HCT116 (cell line): ENCODE measurements around the gene NKX6-2. TPM values are rescaled to one million over a fixed set of nuclear protein-coding genes. Genes with fewer than 3 reads are reported as not detected.

ENCODE experiments used
- ATAC-seq: fragments of 200-7000 bp; cut with Tn5 transposase; 2 replicates; pipeline ENCODE4 v1.9.1; 2020; ENCODE audit warnings: mild to moderate bottlenecking, moderate library complexity
- BruUV-seq: library from RNA; stranded (reverse); fragments of 400-500 nt; replicated peaks from 2 replicates; lab custom pipeline; 2021; lab: Mats Ljungman, UMichigan
- CTCF ChIA-PET: fragments of 300-600 bp; sonication (Branson Sonifier 250); formaldehyde crosslinking; loops from one replicate; lab custom pipeline; 2021; ENCODE audit warnings: antibody characterized with exemption; lab: Charles Lee
- POLR2A ChIA-PET: fragments of 300-600, 350-600 bp; sonication (Branson Sonifier 250); formaldehyde crosslinking; loops from one replicate; lab custom pipeline; 2021; ENCODE audit warnings: antibody characterized with exemption; lab: Charles Lee
- RAD21 ChIA-PET, 2 experiments: fragments of 300-600 bp; sonication (Branson Sonifier 250); formaldehyde crosslinking; loops; one replicate each; lab custom pipeline; 2023; ENCODE audit warnings: low total read pairs in 2 of 2; ENCODE audit not compliant: uncharacterized antibody in 2 of 2, unreplicated experiment in 2 of 2, low non-redundant PET in 1 of 2; lab: Charles Lee
- DNase-seq: peaks from one replicate; pipeline ENCODE4 v3.0.0-alpha.2; 2010; ENCODE audit warnings: low read depth, low spot score
- H2AFZ ChIP-seq: fragments of 200-600 bp; shearing (Covaris generic), sonication (generic); 2 replicates; pipeline ENCODE4 v1.6.1; 2017; ENCODE audit warnings: low read depth, mixed run types, mixed read lengths, antibody characterized with exemption, low read length; ENCODE audit not compliant: poor library complexity, severe bottlenecking
- H3K27ac ChIP-seq: 2 replicates; pipeline ENCODE4 v1.5.1; 2012; ENCODE audit warnings: low read depth, low read length
- H3K27me3 ChIP-seq: fragments of 200-600 bp; sonication (generic); 2 replicates; pipeline ENCODE4 v1.6.1; 2016; ENCODE audit warnings: mixed run types, low read length, mixed read lengths; ENCODE audit not compliant: insufficient read depth
- H3K36me3 ChIP-seq, 2 experiments: fragments of 200-500 bp in 1 of 2; fragments of 200-600 bp in 1 of 2; sonication (Bioruptor generic) in 1 of 2; sonication (generic) in 1 of 2; 2 replicates each; pipeline versions ENCODE4 v1.5.1 to v1.6.1; 2014 to 2016; ENCODE audit warnings: low read length in 2 of 2, inconsistent platforms in 1 of 2, mixed read lengths in 1 of 2, mixed run types in 1 of 2; ENCODE audit not compliant: insufficient read depth in 2 of 2, control insufficient read depth in 1 of 2
- H3K4me1 ChIP-seq, 2 experiments: fragments of 200-600 bp in 1 of 2; sonication (generic) in 1 of 2; 2 replicates each; pipeline versions ENCODE4 v1.5.1 to v1.6.1; 2012 to 2017; ENCODE audit warnings: low read length in 2 of 2, inconsistent platforms in 1 of 2, mild to moderate bottlenecking in 1 of 2, mixed read lengths in 1 of 2, mixed run types in 1 of 2, moderate library complexity in 1 of 2; ENCODE audit not compliant: insufficient read depth in 2 of 2, control insufficient read depth in 1 of 2
- H3K4me2 ChIP-seq: fragments of 200-600 bp; sonication (generic); 2 replicates; pipeline ENCODE4 v1.6.1; 2017; ENCODE audit warnings: mixed run types, low read length, mixed read lengths
- H3K4me3 ChIP-seq, 2 experiments: fragments of 200-600 bp in 1 of 2; sonication (generic) in 1 of 2; replicated peaks in 1 of 2; 2 replicates each; pipeline ENCODE4 v1.5.1; 2011 to 2016; ENCODE audit warnings: low read length in 2 of 2, control low read depth in 1 of 2, low read depth in 1 of 2, mild to moderate bottlenecking in 1 of 2, mixed read lengths in 1 of 2, mixed run types in 1 of 2
- H3K79me2 ChIP-seq: fragments of 200-600 bp; sonication (generic); 2 replicates; pipeline ENCODE4 v1.6.1; 2017; ENCODE audit warnings: mild to moderate bottlenecking, mixed run types, low read length, moderate library complexity, mixed read lengths; ENCODE audit not compliant: insufficient read depth
- H3K9ac ChIP-seq: fragments of 200-600 bp; sonication (generic); 2 replicates; pipeline ENCODE4 v1.6.1; 2016; ENCODE audit warnings: low read length, mixed read lengths
- H3K9me2 ChIP-seq: fragments of 200-600 bp; sonication (generic), shearing (Covaris generic); 2 replicates; pipeline ENCODE4 v1.6.1; 2017; ENCODE audit warnings: mixed run types, mild to moderate bottlenecking, moderate library complexity; ENCODE audit not compliant: insufficient read depth
- H3K9me3 ChIP-seq, 2 experiments: fragments of 200-500 bp in 1 of 2; fragments of 200-600 bp in 1 of 2; sonication (Bioruptor generic) in 1 of 2; sonication (generic) in 1 of 2; 2 replicates each; pipeline ENCODE4 v1.6.1; 2014 to 2017; ENCODE audit warnings: low read length in 2 of 2, mixed read lengths in 2 of 2, inconsistent platforms in 1 of 2, low read depth in 1 of 2, mild to moderate bottlenecking in 1 of 2, mixed run types in 1 of 2, moderate library complexity in 1 of 2; ENCODE audit not compliant: control insufficient read depth in 1 of 2, insufficient read depth in 1 of 2
- H4K20me1 ChIP-seq: fragments of 200-600 bp; sonication (generic), shearing (Covaris generic); 2 replicates; pipeline ENCODE4 v1.6.1; 2017; ENCODE audit warnings: mixed run types, mild to moderate bottlenecking, moderate library complexity; ENCODE audit not compliant: insufficient read depth
- CBX3 ChIP-seq: IDR thresholded peaks from 2 replicates; pipeline ENCODE4 v1.6.1; 2012; ENCODE audit warnings: low read depth
- CEBPB ChIP-seq: IDR thresholded peaks from 2 replicates; pipeline ENCODE4 v1.6.1; 2012; ENCODE audit warnings: low read depth
- EGR1 ChIP-seq: IDR thresholded peaks from 2 replicates; pipeline ENCODE4 v1.6.1; 2012; ENCODE audit warnings: low read depth
- ELF1 ChIP-seq: IDR thresholded peaks from 2 replicates; pipeline ENCODE4 v1.6.1; 2012; ENCODE audit warnings: low read depth, borderline replicate concordance
- EZH2phosphoT487 ChIP-seq: fragments of 200-600 bp; IDR thresholded peaks from 2 replicates; pipeline ENCODE4 v1.6.1; 2018; ENCODE audit warnings: antibody characterized with exemption, borderline replicate concordance
- FOSL1 ChIP-seq: IDR thresholded peaks from 2 replicates; pipeline ENCODE4 v1.6.1; 2012; ENCODE audit warnings: low read depth
- JUND ChIP-seq: IDR thresholded peaks from 2 replicates; pipeline ENCODE4 v1.6.1; 2012
- MAX ChIP-seq: IDR thresholded peaks from 2 replicates; pipeline ENCODE4 v1.6.1; 2012
- POLR2AphosphoS5 ChIP-seq: IDR thresholded peaks from 2 replicates; pipeline ENCODE4 v1.6.1; 2011; ENCODE audit warnings: mild to moderate bottlenecking, low read depth, low read length, moderate library complexity
- RAD21 ChIP-seq: IDR thresholded peaks from 2 replicates; pipeline ENCODE4 v1.6.1; 2012; ENCODE audit warnings: low read depth, mild to moderate bottlenecking
- SP1 ChIP-seq: IDR thresholded peaks from 2 replicates; pipeline ENCODE4 v1.6.1; 2012; ENCODE audit warnings: low read depth
- SRF ChIP-seq: IDR thresholded peaks from 2 replicates; pipeline ENCODE4 v1.6.1; 2012; ENCODE audit warnings: low read depth
- TCF7L2 ChIP-seq: IDR thresholded peaks from 2 replicates; pipeline ENCODE4 v1.7.0; 2011; ENCODE audit warnings: borderline replicate concordance, inconsistent platforms; ENCODE audit not compliant: insufficient read depth, insufficient read length; ENCODE audit errors: extremely low read depth
- YY1 ChIP-seq: IDR thresholded peaks from 2 replicates; pipeline ENCODE4 v1.6.1; 2011; ENCODE audit warnings: low read length, low read depth, moderate library complexity, mild to moderate bottlenecking; ENCODE audit not compliant: insufficient replicate concordance; ENCODE audit errors: extremely low read depth
- ZFX ChIP-seq: fragments of 450-650 bp; IDR thresholded peaks from 2 replicates; pipeline ENCODE4 v1.6.1; 2017
- ZNF274 ChIP-seq: fragments of 200-500 bp; sonication (Bioruptor generic); IDR thresholded peaks from 2 replicates; pipeline ENCODE4 v1.6.1; 2014; ENCODE audit warnings: mild to moderate bottlenecking, low read depth, low read length, inconsistent platforms
- intact Hi-C: fragments of 100-400 bp; cut with micrococcal nuclease; formaldehyde crosslinking; loops from 2 replicates; pipeline ENCODE4 v1.10.0; 2022
- total RNA-seq: library from RNA; stranded (reverse); gene quantifications from one replicate; pipeline ENCODE4 v1.2.1, GENCODE V29; 2021; ENCODE audit not compliant: unreplicated experiment
- TF ChIP-seq, protein P1 (sequence below): IDR thresholded peaks from 2 replicates; pipeline ENCODE4 v1.6.1; 2012
- TF ChIP-seq, protein P2 (sequence below): IDR thresholded peaks from 2 replicates; pipeline ENCODE4 v1.6.1; 2012; ENCODE audit warnings: low read depth

Gene NKX6-2
- total RNA-seq, 1 experiment from 2014 or later = not detected

DNA sequence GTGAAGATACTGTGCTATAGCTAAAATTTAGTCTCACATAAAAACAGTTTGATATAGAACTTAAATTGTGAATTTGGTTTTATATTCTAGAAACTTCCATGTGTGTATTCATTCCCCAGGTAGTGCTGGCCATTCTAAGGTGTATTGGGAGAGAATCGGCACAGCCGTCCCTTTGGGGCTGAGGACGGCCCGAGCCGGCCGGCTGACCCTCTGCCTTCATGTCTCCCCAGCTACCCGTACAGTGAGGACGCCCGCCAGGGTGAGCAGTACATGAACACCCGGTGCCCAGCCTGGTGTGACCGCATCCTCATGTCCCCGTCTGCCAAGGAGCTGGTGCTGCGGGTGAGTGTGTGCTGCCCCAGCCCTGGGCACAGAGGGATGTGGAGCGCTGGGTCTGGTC is 8.5 kb downstream of the NKX6-2 start:
- Histone ChIP-seq H3K27ac (no peak overlapping the region), H3K79me2 (no peaks in the 10 kb centered on the region), H3K27me3 (no peaks in the 10 kb centered on the region), H3K36me3 (no peaks in the 10 kb centered on the region), H4K20me1 (no peaks in the 10 kb centered on the region), H3K4me1 (0 out of 4 replicates have a peak, but pooled peaks cover 0 to 3% of the 10 kb centered on the region in 2 experiments), H2AFZ (no peak overlapping the region), H3K9me3 (no peaks in the 10 kb centered on the region), H3K4me3 (no peak overlapping the region), H3K4me2 (no peak overlapping the region), H3K9me2 (no peaks in the 10 kb centered on the region), H3K9ac (no peak overlapping the region)
- intact Hi-C loops = no loop called here
- no peak for TF ChIP-seq RAD21
- no peak for TF ChIP-seq EGR1
- no peak for TF ChIP-seq SP1
- TF ChIP-seq EZH2phosphoT487 = no peak
- TF ChIP-seq POLR2AphosphoS5 = no peak
- TF ChIP-seq ELF1 = no peak
- no peak for TF ChIP-seq SRF
- TF ChIP-seq FOSL1 = no peak
- no peak for TF ChIP-seq CBX3
- no peak for TF ChIP-seq ZFX
- ChIA-PET CTCF (no interaction called here), RAD21 (no interaction called here), POLR2A (no interaction called here)
- no TSS peak for BruUV-seq
- ATAC-seq (no peak), DNase-seq (no peak)

DNA sequence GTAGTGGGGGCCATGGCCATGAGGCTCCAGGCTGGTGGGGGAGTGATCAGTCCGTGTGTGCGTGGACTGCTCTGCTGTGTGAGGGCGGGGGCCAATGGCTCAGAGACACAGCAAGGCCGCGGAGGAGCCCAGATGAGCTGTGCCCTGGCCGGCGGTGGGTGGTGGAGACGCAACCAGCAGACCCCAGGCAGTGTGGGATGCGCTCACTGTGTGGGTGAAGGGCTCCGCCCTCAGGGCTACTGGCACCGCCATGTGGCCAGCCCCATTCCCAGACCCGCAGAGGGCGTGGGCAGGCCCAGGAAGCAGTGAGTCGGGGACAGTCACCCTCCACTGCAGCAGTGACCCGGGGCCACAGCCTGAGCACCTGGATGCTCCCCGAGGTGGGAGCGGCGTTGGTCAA is 9.1 kb downstream of the NKX6-2 start:
- no peaks in the 10 kb centered on the region for H3K9me3 ChIP-seq
- ChIA-PET CTCF (no interaction called here), RAD21 (no interaction called here), POLR2A (no interaction called here)
- H3K36me3 ChIP-seq = no peaks in the 10 kb centered on the region
- ATAC-seq = no peak
- H3K79me2 ChIP-seq = no peaks in the 10 kb centered on the region
- no peak overlapping the region for H3K27ac ChIP-seq
- H4K20me1 ChIP-seq = no peaks in the 10 kb centered on the region
- DNase-seq = no peak
- H3K9ac ChIP-seq = no peak overlapping the region
- no peaks in the 10 kb centered on the region for H3K27me3 ChIP-seq
- H3K4me1 ChIP-seq = 0 out of 4 replicates have a peak, but pooled peaks cover 0 to 3% of the 10 kb centered on the region in 2 experiments
- H3K4me2 ChIP-seq = no peak overlapping the region
- no peaks in the 10 kb centered on the region for H3K9me2 ChIP-seq
- no peak overlapping the region for H2AFZ ChIP-seq
- no peak overlapping the region for H3K4me3 ChIP-seq
- intact Hi-C loops = no loop called here
- no TSS peak for BruUV-seq
- no peak for TF ChIP-seq ZFX
- TF ChIP-seq CBX3 = no peak
- no peak for TF ChIP-seq YY1
- no peak for TF ChIP-seq FOSL1
- no peak for TF ChIP-seq ZNF274
- no peak for TF ChIP-seq SRF
- TF ChIP-seq, protein P1, sequence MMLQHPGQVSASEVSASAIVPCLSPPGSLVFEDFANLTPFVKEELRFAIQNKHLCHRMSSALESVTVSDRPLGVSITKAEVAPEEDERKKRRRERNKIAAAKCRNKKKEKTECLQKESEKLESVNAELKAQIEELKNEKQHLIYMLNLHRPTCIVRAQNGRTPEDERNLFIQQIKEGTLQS = no peak
- no peak for TF ChIP-seq RAD21
- TF ChIP-seq MAX = no peak
- no peak for TF ChIP-seq POLR2AphosphoS5
- no peak for TF ChIP-seq JUND
- no peak for TF ChIP-seq ELF1
- TF ChIP-seq CEBPB = no peak
- no peak for TF ChIP-seq TCF7L2
- TF ChIP-seq, protein P2, sequence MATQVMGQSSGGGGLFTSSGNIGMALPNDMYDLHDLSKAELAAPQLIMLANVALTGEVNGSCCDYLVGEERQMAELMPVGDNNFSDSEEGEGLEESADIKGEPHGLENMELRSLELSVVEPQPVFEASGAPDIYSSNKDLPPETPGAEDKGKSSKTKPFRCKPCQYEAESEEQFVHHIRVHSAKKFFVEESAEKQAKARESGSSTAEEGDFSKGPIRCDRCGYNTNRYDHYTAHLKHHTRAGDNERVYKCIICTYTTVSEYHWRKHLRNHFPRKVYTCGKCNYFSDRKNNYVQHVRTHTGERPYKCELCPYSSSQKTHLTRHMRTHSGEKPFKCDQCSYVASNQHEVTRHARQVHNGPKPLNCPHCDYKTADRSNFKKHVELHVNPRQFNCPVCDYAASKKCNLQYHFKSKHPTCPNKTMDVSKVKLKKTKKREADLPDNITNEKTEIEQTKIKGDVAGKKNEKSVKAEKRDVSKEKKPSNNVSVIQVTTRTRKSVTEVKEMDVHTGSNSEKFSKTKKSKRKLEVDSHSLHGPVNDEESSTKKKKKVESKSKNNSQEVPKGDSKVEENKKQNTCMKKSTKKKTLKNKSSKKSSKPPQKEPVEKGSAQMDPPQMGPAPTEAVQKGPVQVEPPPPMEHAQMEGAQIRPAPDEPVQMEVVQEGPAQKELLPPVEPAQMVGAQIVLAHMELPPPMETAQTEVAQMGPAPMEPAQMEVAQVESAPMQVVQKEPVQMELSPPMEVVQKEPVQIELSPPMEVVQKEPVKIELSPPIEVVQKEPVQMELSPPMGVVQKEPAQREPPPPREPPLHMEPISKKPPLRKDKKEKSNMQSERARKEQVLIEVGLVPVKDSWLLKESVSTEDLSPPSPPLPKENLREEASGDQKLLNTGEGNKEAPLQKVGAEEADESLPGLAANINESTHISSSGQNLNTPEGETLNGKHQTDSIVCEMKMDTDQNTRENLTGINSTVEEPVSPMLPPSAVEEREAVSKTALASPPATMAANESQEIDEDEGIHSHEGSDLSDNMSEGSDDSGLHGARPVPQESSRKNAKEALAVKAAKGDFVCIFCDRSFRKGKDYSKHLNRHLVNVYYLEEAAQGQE = no peak
- no peak for TF ChIP-seq SP1
- TF ChIP-seq EGR1 = no peak
